ENCODE data around the gene PPP2R2C. TPM values are rescaled to one million over a fixed set of nuclear protein-coding genes. Genes with fewer than 3 reads are reported as not detected.

Gene PPP2R2C
- total and polyA plus RNA-seq, 2 experiments from 2014 or later, result 1.3 to 9.2 TPM

- Histone ChIP-seq H3K27ac (ENCODE audit: low read depth) (no peak overlapping the region), H3K27me3 (ENCODE audit: insufficient read depth) (no peaks in the 10 kb centered on the region), H3F3A (replicated peaks; ENCODE audit: low read depth) (no peaks in the 10 kb centered on the region), H3K4me1 (ENCODE audit: insufficient read depth) (no peaks in the 10 kb centered on the region; the same call in 1 of the 2 replicates), H4K20me1 (replicated peaks; ENCODE audit: insufficient read depth) (no peaks in the 10 kb centered on the region), H3K9me2 (ENCODE audit: insufficient read depth) (no peaks in the 10 kb centered on the region), H3K4me2 (no peak overlapping the region), H3K4me3 (no peak overlapping the region), H3K36me3 (ENCODE audit: insufficient read depth) (no peaks in the 10 kb centered on the region), H3K79me2 (replicated peaks; ENCODE audit: insufficient read depth) (no peaks in the 10 kb centered on the region), H2AFZ (no peak overlapping the region)
- no peak overlapping the region for H3K4me3 Mint-ChIP-seq
- no peaks in the 10 kb centered on the region for H3K36me3 Mint-ChIP-seq (ENCODE audit: low read depth)
- DNase-seq (ENCODE audit: low spot score), result peak; percentile 11
- TF ChIP-seq ZNF462 (CRISPR knock-in tag; IDR thresholded peaks at IDR 0.05), result no peak
- no peak for TF ChIP-seq POLR2AphosphoS5 (IDR thresholded peaks at IDR 0.05; ENCODE audit: low read depth)
- TF ChIP-seq ZNF114 (CRISPR knock-in tag; IDR thresholded peaks at IDR 0.05), result no peak
- TF ChIP-seq STAT1 (IDR thresholded peaks at IDR 0.05; ENCODE audit: unreplicated experiment), result no peak
- no peak for TF ChIP-seq CTCF (conservative IDR thresholded peaks at IDR 0.05; ENCODE audit: low read depth in 2 of 2)
- TF ChIP-seq CREB1 (CRISPR knock-in tag; IDR thresholded peaks at IDR 0.05; ENCODE audit: low read depth), result no peak
- H3K9me3 Mint-ChIP-seq, result peaks cover 4% of the 10 kb centered on the region; the same call in 1 of the 3 replicates
- no peak overlapping the region for H3K27ac Mint-ChIP-seq
- H3K4me1 Mint-ChIP-seq, result peaks cover 14% of the 10 kb centered on the region
- peak; percentile 45; the same call in 2 of the 3 replicates for ATAC-seq
- peaks cover 6% of the 10 kb centered on the region for H3K27me3 Mint-ChIP-seq (ENCODE audit: insufficient read depth, low read depth, poor library complexity)
These were observed 10.9 kb downstream of the PPP2R2C start for GRCh38 chr4:6461301-6462165.

Measured in GM23338 (cell line).